T follicular helper cell (primary cell): ENCODE measurements around the gene ZNF827.
A peak's percentile ranks its signal among the peaks of the same experiment; 100 is the strongest.

Experiments used
- DNase-seq: peaks from one replicate; pipeline ENCODE4 v3.0.0-alpha.2; 2020; ENCODE audit warnings: low read depth

ZNF827 gene

GRCh38 chr4:145760176-145760575 lies 178.4 kb downstream of the ZNF827 start:
- no peak for DNase-seq

- no peak for DNase-seq
These were observed 181.4 kb downstream of the ZNF827 start for GRCh38 chr4:145757188-145757587.

GRCh38 chr4:145756244-145756643 lies 182.4 kb downstream of the ZNF827 start:
- no peak for DNase-seq

- no peak for DNase-seq
These were observed 182.8 kb downstream of the ZNF827 start for GRCh38 chr4:145755802-145756201.

GRCh38 chr4:145743641-145744040 lies 195.0 kb downstream of the ZNF827 start:
- DNase-seq = no peak

GRCh38 chr4:145740806-145741205 lies 197.8 kb downstream of the ZNF827 start:
- DNase-seq = no peak

- no peak for DNase-seq
These were observed 198.8 kb downstream of the ZNF827 start for GRCh38 chr4:145739845-145740244.

GRCh38 chr4:145736241-145736831 lies 202.3 kb downstream of the ZNF827 start:
- no peak for DNase-seq

- no peak for DNase-seq
These were observed 202.8 kb downstream of the ZNF827 start for GRCh38 chr4:145735827-145736226.

GRCh38 chr4:145735347-145735675 lies 203.3 kb downstream of the ZNF827 start:
- DNase-seq = no peak

GRCh38 chr4:145734576-145735346 lies 203.9 kb downstream of the ZNF827 start:
- DNase-seq = no peak

GRCh38 chr4:145734031-145734430 lies 204.6 kb downstream of the ZNF827 start:
- no peak for DNase-seq

- peak; percentile 65 for DNase-seq
These were observed 205.4 kb downstream of the ZNF827 start for GRCh38 chr4:145732895-145733880.

GRCh38 chr4:145732001-145732815 lies 206.4 kb downstream of the ZNF827 start:
- DNase-seq = no peak

- no peak for DNase-seq
These were observed 207.6 kb downstream of the ZNF827 start for GRCh38 chr4:145731028-145731427.

- no peak for DNase-seq
These were observed 208.6 kb downstream of the ZNF827 start for GRCh38 chr4:145730026-145730425.

- no peak for DNase-seq
These were observed 215.3 kb downstream of the ZNF827 start for GRCh38 chr4:145723336-145723735.

- DNase-seq = no peak
These were observed 216.1 kb downstream of the ZNF827 start for GRCh38 chr4:145722561-145722960.

- no peak for DNase-seq
These were observed 218.0 kb downstream of the ZNF827 start for GRCh38 chr4:145720656-145721055.

GRCh38 chr4:145719752-145720624 lies 218.6 kb downstream of the ZNF827 start:
- no peak for DNase-seq
